ENCODE measurements around the gene SMARCC2. TPM values are rescaled to one million over a fixed set of nuclear protein-coding genes. Genes with fewer than 3 reads are reported as not detected.

SMARCC2 gene
- polyA plus RNA-seq, 3 donors, result 22.2 to 63.7 (median 43.5) TPM

DNA sequence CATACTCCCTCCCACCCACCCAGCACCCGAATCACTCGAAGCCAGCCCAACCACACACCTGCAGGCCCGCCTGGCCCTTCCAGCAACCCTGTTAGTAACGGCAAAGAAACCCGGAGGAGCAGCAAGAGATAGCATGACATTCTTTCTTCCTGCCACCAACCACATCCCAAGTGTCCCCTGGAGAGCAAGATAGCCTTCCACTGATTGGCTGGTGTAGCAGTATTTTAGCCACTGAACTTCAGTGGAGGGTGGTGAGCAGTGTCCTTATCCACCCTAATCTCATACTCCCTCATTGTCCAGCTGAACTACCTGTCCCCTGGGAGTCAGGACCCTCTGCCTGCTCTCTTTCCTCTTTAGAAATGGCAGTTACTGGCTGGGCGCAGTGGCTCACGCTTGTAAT, 39.8 kb upstream of the SMARCC2 start:
- Histone ChIP-seq H4K20me1 (ENCODE audit: insufficient read depth, low read length) (no peaks in the 10 kb centered on the region), H3K36me3 (replicated peaks in 1 of 2; ENCODE audit: control insufficient read depth in 1 of 2, insufficient read depth in 2 of 2, low read length in 2 of 2) (peaks cover 0 to 2% of the 10 kb centered on the region in 2 donors), H3K4me3 (replicated peaks in 1 of 3; ENCODE audit: low read depth in 2 of 3, low read length in 3 of 3) (no peak overlapping the region), H3K4me1 (ENCODE audit: control insufficient read depth in 1 of 2, insufficient read depth in 2 of 2, low read length in 2 of 2) (peaks cover 6 to 10% of the 10 kb centered on the region in 2 donors), H2AFZ (ENCODE audit: insufficient read depth, low read depth, low read length, poor library complexity, severe bottlenecking) (no peak overlapping the region), H3K4me2 (replicated peaks; ENCODE audit: extremely low read depth, low read length, poor library complexity, severe bottlenecking) (no peak overlapping the region), H3K9ac (ENCODE audit: insufficient read depth, low read length, poor library complexity, severe bottlenecking) (no peak overlapping the region), H3K79me2 (ENCODE audit: insufficient read depth, low read length) (peaks cover 8% of the 10 kb centered on the region), H3K9me3 (replicated peaks in 1 of 2; ENCODE audit: control insufficient read depth in 1 of 2, insufficient read depth in 1 of 2, low read length in 2 of 2) (no peaks in the 10 kb centered on the region), H3K27me3 (ENCODE audit: control insufficient read depth in 2 of 2, insufficient read depth in 2 of 2, low read length in 2 of 2) (no peaks in the 10 kb centered on the region), H3K27ac (ENCODE audit: low read depth in 1 of 2, low read length in 2 of 2) (no peak overlapping the region)
- intact Hi-C loops (cut with micrococcal nuclease), result no loop called here
- H3K4me1 Mint-ChIP-seq, result peaks cover 14% of the 10 kb centered on the region
- H3K36me3 Mint-ChIP-seq, result peaks cover 6 to 18% of the 10 kb centered on the region in 2 donors
- H3K27me3 Mint-ChIP-seq (ENCODE audit: low read depth in 3 of 3), result peaks cover 0 to 2% (median 1%) of the 10 kb centered on the region in 3 donors
- peaks cover 0 to 2% (median 0%) of the 10 kb centered on the region in 7 donors for H3K9me3 Mint-ChIP-seq
- TF ChIP-seq, protein P1, sequence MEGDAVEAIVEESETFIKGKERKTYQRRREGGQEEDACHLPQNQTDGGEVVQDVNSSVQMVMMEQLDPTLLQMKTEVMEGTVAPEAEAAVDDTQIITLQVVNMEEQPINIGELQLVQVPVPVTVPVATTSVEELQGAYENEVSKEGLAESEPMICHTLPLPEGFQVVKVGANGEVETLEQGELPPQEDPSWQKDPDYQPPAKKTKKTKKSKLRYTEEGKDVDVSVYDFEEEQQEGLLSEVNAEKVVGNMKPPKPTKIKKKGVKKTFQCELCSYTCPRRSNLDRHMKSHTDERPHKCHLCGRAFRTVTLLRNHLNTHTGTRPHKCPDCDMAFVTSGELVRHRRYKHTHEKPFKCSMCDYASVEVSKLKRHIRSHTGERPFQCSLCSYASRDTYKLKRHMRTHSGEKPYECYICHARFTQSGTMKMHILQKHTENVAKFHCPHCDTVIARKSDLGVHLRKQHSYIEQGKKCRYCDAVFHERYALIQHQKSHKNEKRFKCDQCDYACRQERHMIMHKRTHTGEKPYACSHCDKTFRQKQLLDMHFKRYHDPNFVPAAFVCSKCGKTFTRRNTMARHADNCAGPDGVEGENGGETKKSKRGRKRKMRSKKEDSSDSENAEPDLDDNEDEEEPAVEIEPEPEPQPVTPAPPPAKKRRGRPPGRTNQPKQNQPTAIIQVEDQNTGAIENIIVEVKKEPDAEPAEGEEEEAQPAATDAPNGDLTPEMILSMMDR (IDR thresholded peaks at IDR 0.05), result no peak
- no peak overlapping the region for H3K4me3 Mint-ChIP-seq
- WGBS (ENCODE audit: insufficient coverage), result 88% methylated on average over 3 of the region's 7 CpGs
- H3K27ac Mint-ChIP-seq, result no peak overlapping the region
- no peak for DNase-seq

DNA sequence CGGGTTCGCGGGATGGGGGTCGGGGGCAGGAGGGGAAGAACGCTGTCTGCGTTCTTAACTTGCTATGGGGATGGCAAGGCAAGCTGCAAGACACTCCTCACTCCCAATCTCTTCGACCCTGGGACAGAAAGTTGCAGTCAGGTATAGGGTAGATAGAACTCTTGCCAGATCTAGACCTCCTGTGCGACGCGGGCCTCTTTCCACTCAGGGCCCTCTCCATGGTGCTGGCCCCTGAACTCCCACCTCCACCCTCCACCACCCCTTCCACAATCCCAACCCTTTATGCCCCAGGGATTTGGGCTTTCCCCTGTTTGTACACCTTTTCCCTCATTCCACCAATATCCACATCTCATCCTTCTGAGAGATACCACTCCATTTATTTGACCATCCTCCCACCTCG, 35.7 kb upstream of the SMARCC2 start:
- Mint-ChIP-seq H3K4me3 (peak overlapping the region in 1 of 2 donors; percentile 85), H3K9me3 (peaks cover 0 to 2% (median 0%) of the 10 kb centered on the region in 7 donors), H3K27ac (peak overlapping the region in 3 of 7 donors; percentile 48 to 99 (median 82)), H3K36me3 (peaks cover 6 to 18% of the 10 kb centered on the region in 2 donors), H3K27me3 (ENCODE audit: low read depth in 3 of 3) (no peaks in the 10 kb centered on the region), H3K4me1 (peaks cover 39% of the 10 kb centered on the region)
- Histone ChIP-seq H3K4me3 (replicated peaks in 1 of 3; ENCODE audit: low read depth in 2 of 3, low read length in 3 of 3) (peak overlapping the region in 1 of 3 experiments; percentile 96), H3K4me1 (ENCODE audit: control insufficient read depth in 1 of 2, insufficient read depth in 2 of 2, low read length in 2 of 2) (peaks cover 37 to 47% of the 10 kb centered on the region in 2 donors), H3K27me3 (ENCODE audit: control insufficient read depth in 2 of 2, insufficient read depth in 2 of 2, low read length in 2 of 2) (no peaks in the 10 kb centered on the region), H3K79me2 (ENCODE audit: insufficient read depth, low read length) (peaks cover 22% of the 10 kb centered on the region), H3K9me3 (replicated peaks in 1 of 2; ENCODE audit: control insufficient read depth in 1 of 2, insufficient read depth in 1 of 2, low read length in 2 of 2) (no peaks in the 10 kb centered on the region), H3K27ac (ENCODE audit: low read depth in 1 of 2, low read length in 2 of 2) (peak overlapping the region in 1 of 2 donors; percentile 94), H3K36me3 (replicated peaks in 1 of 2; ENCODE audit: control insufficient read depth in 1 of 2, insufficient read depth in 2 of 2, low read length in 2 of 2) (peaks cover 0 to 2% of the 10 kb centered on the region in 2 donors), H2AFZ (ENCODE audit: insufficient read depth, low read depth, low read length, poor library complexity, severe bottlenecking) (peak overlapping the region; percentile 97), H3K9ac (ENCODE audit: insufficient read depth, low read length, poor library complexity, severe bottlenecking) (peak overlapping the region; percentile 63), H4K20me1 (ENCODE audit: insufficient read depth, low read length) (peaks cover 7% of the 10 kb centered on the region), H3K4me2 (replicated peaks; ENCODE audit: extremely low read depth, low read length, poor library complexity, severe bottlenecking) (peak overlapping the region; percentile 87)
- intact Hi-C loops (cut with micrococcal nuclease), result loop anchor here (5.0 kb wide), 2 partner anchors 38 to 98 kb away; partner anchors contain the start of genes ESYT1 (in 1 of the 2) and SMARCC2 (in 1 of the 2)
- DNase-seq, result no peak
- WGBS (ENCODE audit: insufficient coverage), result 89% methylated on average over 4 of the region's 11 CpGs
- TF ChIP-seq, protein P1 (IDR thresholded peaks at IDR 0.05), result no peak

Measured in CD14-positive monocyte (primary cell).